ENCODE data around the gene MTERF2. TPM values are rescaled to one million over a fixed set of nuclear protein-coding genes. Genes with fewer than 3 reads are reported as not detected.

The MTERF2 gene
- total and polyA plus RNA-seq, 4 donors: 4.8 to 41.4 (median 14.1) TPM

DNA sequence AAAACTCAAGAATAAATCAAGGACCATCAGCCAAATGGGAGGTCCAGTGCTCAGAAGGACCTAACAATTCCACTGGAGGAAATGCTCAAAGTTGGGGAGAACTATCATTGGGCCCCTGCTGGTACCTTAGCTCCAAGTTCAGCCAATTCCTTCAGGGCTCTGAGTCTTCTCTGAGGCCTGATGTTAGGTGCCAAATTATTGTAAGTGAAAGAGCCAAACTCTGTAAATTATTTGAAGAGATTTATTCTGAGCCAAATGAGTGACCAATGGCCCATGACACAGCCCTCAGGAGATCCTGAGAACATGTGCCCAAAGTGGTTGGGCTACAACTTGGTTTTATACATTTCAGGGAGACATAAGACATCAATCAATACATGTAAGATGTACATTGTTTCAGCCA lies 39.5 kb downstream of the MTERF2 start:
- no peaks in the 10 kb centered on the region for H3K9me3 ChIP-seq (ENCODE audit: control insufficient read depth in 4 of 4, insufficient read depth in 3 of 4, low read length in 3 of 4)
- H3K4me1 ChIP-seq (ENCODE audit: control insufficient read depth in 5 of 5, insufficient read depth in 5 of 5, low read length in 5 of 5): no peaks in the 10 kb centered on the region
- no peak overlapping the region for H3K27ac ChIP-seq (ENCODE audit: low read depth in 1 of 2, low read length in 1 of 2)
- ATAC-seq (ENCODE audit: insufficient read depth, low FRiP score) (no peak), DNase-seq (no peak)
- no peak overlapping the region for H3K9ac ChIP-seq (ENCODE audit: insufficient read depth in 1 of 2, low read length in 2 of 2)
- TF ChIP-seq, protein P1, sequence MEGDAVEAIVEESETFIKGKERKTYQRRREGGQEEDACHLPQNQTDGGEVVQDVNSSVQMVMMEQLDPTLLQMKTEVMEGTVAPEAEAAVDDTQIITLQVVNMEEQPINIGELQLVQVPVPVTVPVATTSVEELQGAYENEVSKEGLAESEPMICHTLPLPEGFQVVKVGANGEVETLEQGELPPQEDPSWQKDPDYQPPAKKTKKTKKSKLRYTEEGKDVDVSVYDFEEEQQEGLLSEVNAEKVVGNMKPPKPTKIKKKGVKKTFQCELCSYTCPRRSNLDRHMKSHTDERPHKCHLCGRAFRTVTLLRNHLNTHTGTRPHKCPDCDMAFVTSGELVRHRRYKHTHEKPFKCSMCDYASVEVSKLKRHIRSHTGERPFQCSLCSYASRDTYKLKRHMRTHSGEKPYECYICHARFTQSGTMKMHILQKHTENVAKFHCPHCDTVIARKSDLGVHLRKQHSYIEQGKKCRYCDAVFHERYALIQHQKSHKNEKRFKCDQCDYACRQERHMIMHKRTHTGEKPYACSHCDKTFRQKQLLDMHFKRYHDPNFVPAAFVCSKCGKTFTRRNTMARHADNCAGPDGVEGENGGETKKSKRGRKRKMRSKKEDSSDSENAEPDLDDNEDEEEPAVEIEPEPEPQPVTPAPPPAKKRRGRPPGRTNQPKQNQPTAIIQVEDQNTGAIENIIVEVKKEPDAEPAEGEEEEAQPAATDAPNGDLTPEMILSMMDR (IDR thresholded peaks at IDR 0.05; ENCODE audit: control extremely low read depth, extremely low read depth): no peak
- H3K4me3 ChIP-seq: no peak overlapping the region
- no peaks in the 10 kb centered on the region for H3K36me3 ChIP-seq (ENCODE audit: control insufficient read depth in 4 of 4, insufficient read depth in 4 of 4, low read length in 4 of 4)
- no peaks in the 10 kb centered on the region for H3K27me3 ChIP-seq (ENCODE audit: control insufficient read depth in 3 of 3, insufficient read depth in 3 of 3, low read length in 2 of 3)

GRCh38 chr12:106945261-106945851 lies 41.6 kb downstream of the MTERF2 start:
- H3K36me3 ChIP-seq (ENCODE audit: control insufficient read depth in 4 of 4, insufficient read depth in 4 of 4, low read length in 4 of 4): no peaks in the 10 kb centered on the region
- no peaks in the 10 kb centered on the region for H3K9me3 ChIP-seq (ENCODE audit: control insufficient read depth in 4 of 4, insufficient read depth in 3 of 4, low read length in 3 of 4)
- ATAC-seq (ENCODE audit: insufficient read depth, low FRiP score): no peak
- H3K27ac ChIP-seq (ENCODE audit: low read depth in 1 of 2, low read length in 1 of 2): no peak overlapping the region
- no peaks in the 10 kb centered on the region for H3K4me1 ChIP-seq (ENCODE audit: control insufficient read depth in 5 of 5, insufficient read depth in 5 of 5, low read length in 5 of 5)
- WGBS, 2 donors: 23 to 28% methylated on average over 1 of the region's 1 CpG
- no peaks in the 10 kb centered on the region for H3K27me3 ChIP-seq (ENCODE audit: control insufficient read depth in 3 of 3, insufficient read depth in 3 of 3, low read length in 2 of 3)
- no peak for DNase-seq
- no peak overlapping the region for H3K4me3 ChIP-seq
- H3K9ac ChIP-seq (ENCODE audit: insufficient read depth in 1 of 2, low read length in 2 of 2): no peak overlapping the region
- TF ChIP-seq, protein P1 (IDR thresholded peaks at IDR 0.05; ENCODE audit: control extremely low read depth, extremely low read depth): no peak

GRCh38 chr12:106942775-106943174 lies 44.2 kb downstream of the MTERF2 start:
- Histone ChIP-seq H3K4me3 (no peak overlapping the region), H3K9me3 (ENCODE audit: control insufficient read depth in 4 of 4, insufficient read depth in 3 of 4, low read length in 3 of 4) (no peaks in the 10 kb centered on the region), H3K36me3 (ENCODE audit: control insufficient read depth in 4 of 4, insufficient read depth in 4 of 4, low read length in 4 of 4) (no peaks in the 10 kb centered on the region), H3K9ac (ENCODE audit: insufficient read depth in 1 of 2, low read length in 2 of 2) (no peak overlapping the region), H3K27ac (ENCODE audit: low read depth in 1 of 2, low read length in 1 of 2) (no peak overlapping the region), H3K4me1 (ENCODE audit: control insufficient read depth in 5 of 5, insufficient read depth in 5 of 5, low read length in 5 of 5) (no peaks in the 10 kb centered on the region), H3K27me3 (ENCODE audit: control insufficient read depth in 3 of 3, insufficient read depth in 3 of 3, low read length in 2 of 3) (no peaks in the 10 kb centered on the region)
- ATAC-seq (ENCODE audit: insufficient read depth, low FRiP score) (no peak), DNase-seq (no peak)
- TF ChIP-seq, protein P1 (IDR thresholded peaks at IDR 0.05; ENCODE audit: control extremely low read depth, extremely low read depth): no peak
- WGBS, 2 donors: 88 to 91% methylated on average over 2 of the region's 2 CpGs
